Activated T-cell treated with anti-CD3 and anti-CD28 coated beads, Interleukin-2, amount 50 U/mL, for 4 hours (primary cell): ENCODE measurements around the gene GNA12. TPM values are rescaled to one million over a fixed set of nuclear protein-coding genes. Genes with fewer than 3 reads are reported as not detected.
A peak's percentile ranks its signal among the peaks of the same experiment; 100 is the strongest.

Experiments used
- ATAC-seq, 2 donors: fragments of 200-7000 bp; cut with Tn5 transposase; one replicate each; pipeline ENCODE4 v1.10.0; 2021
- DNase-seq: peaks from one replicate; pipeline ENCODE4 v3.0.0-alpha.2; 2020
- H3K27me3 Mint-ChIP-seq: one replicate; pipeline ENCODE4 v1.8.0; 2021; ENCODE audit warnings: low read depth, mixed read lengths
- H3K36me3 Mint-ChIP-seq: one replicate; pipeline ENCODE4 v1.8.0; 2022; ENCODE audit warnings: mixed read lengths; ENCODE audit not compliant: insufficient read depth
- H3K4me1 Mint-ChIP-seq: one replicate; pipeline ENCODE4 v1.8.0; 2021; ENCODE audit warnings: low read depth, mixed read lengths
- H3K4me3 Mint-ChIP-seq: one replicate; pipeline ENCODE4 v1.8.0; 2021; ENCODE audit warnings: mild to moderate bottlenecking, moderate library complexity, mixed read lengths
- H3K9me3 Mint-ChIP-seq: one replicate; pipeline ENCODE4 v1.8.0; 2021; ENCODE audit warnings: mixed read lengths
- total RNA-seq, 3 donors: library from RNA; stranded (reverse); gene quantifications; one replicate each; pipeline ENCODE4 v1.2.1, GENCODE V29; 2021

The GNA12 gene
- total RNA-seq, 3 donors from 2014 or later, result 23.7 to 25.7 (median 25.0) TPM

- peaks cover 44% of the 10 kb centered on the region for H3K4me1 Mint-ChIP-seq
- H3K4me3 Mint-ChIP-seq, result no peak overlapping the region
- ATAC-seq, result peak in 1 of 2 donors; percentile 56
- peaks cover under 1% of the 10 kb centered on the region for H3K36me3 Mint-ChIP-seq
- no peak for DNase-seq
- no peaks in the 10 kb centered on the region for H3K27me3 Mint-ChIP-seq
- H3K9me3 Mint-ChIP-seq, result no peaks in the 10 kb centered on the region
Measured at GRCh38 chr7:2821161-2821841, 22.8 kb downstream of the GNA12 start.

- H3K4me3 Mint-ChIP-seq, result no peak overlapping the region
- H3K9me3 Mint-ChIP-seq, result no peaks in the 10 kb centered on the region
- DNase-seq (no peak), ATAC-seq (no peak)
- H3K36me3 Mint-ChIP-seq, result peaks cover 2% of the 10 kb centered on the region
- peaks cover 40% of the 10 kb centered on the region for H3K4me1 Mint-ChIP-seq
- H3K27me3 Mint-ChIP-seq, result no peaks in the 10 kb centered on the region
Measured at GRCh38 chr7:2820508-2820934, 23.6 kb downstream of the GNA12 start.

- Mint-ChIP-seq H3K4me3 (no peak overlapping the region), H3K36me3 (peaks cover 3% of the 10 kb centered on the region), H3K4me1 (peaks cover 34% of the 10 kb centered on the region), H3K27me3 (no peaks in the 10 kb centered on the region), H3K9me3 (no peaks in the 10 kb centered on the region)
- no peak for DNase-seq
- ATAC-seq, result no peak
Measured at GRCh38 chr7:2819954-2820397, 24.1 kb downstream of the GNA12 start.

- DNase-seq (no peak), ATAC-seq (peak; percentile 46)
- Mint-ChIP-seq H3K36me3 (peaks cover 3% of the 10 kb centered on the region), H3K4me1 (peaks cover 29% of the 10 kb centered on the region), H3K27me3 (no peaks in the 10 kb centered on the region), H3K4me3 (no peak overlapping the region), H3K9me3 (no peaks in the 10 kb centered on the region)
Measured at GRCh38 chr7:2819161-2819953, 24.8 kb downstream of the GNA12 start.

GRCh38 chr7:2818653-2819052 is 25.5 kb downstream of the GNA12 start:
- H3K27me3 Mint-ChIP-seq, result no peaks in the 10 kb centered on the region
- peaks cover 24% of the 10 kb centered on the region for H3K4me1 Mint-ChIP-seq
- ATAC-seq (no peak), DNase-seq (no peak)
- H3K4me3 Mint-ChIP-seq, result no peak overlapping the region
- H3K9me3 Mint-ChIP-seq, result no peaks in the 10 kb centered on the region
- H3K36me3 Mint-ChIP-seq, result peaks cover 5% of the 10 kb centered on the region

GRCh38 chr7:2818121-2818520 is 26.0 kb downstream of the GNA12 start:
- H3K4me3 Mint-ChIP-seq, result no peak overlapping the region
- H3K36me3 Mint-ChIP-seq, result peaks cover 9% of the 10 kb centered on the region
- ATAC-seq (no peak), DNase-seq (no peak)
- no peaks in the 10 kb centered on the region for H3K27me3 Mint-ChIP-seq
- no peaks in the 10 kb centered on the region for H3K9me3 Mint-ChIP-seq
- H3K4me1 Mint-ChIP-seq, result peaks cover 24% of the 10 kb centered on the region

- Mint-ChIP-seq H3K4me3 (no peak overlapping the region), H3K36me3 (peaks cover 9% of the 10 kb centered on the region), H3K27me3 (no peaks in the 10 kb centered on the region), H3K4me1 (peaks cover 24% of the 10 kb centered on the region), H3K9me3 (no peaks in the 10 kb centered on the region)
- DNase-seq (no peak), ATAC-seq (no peak)
Measured at GRCh38 chr7:2817456-2817855, 26.7 kb downstream of the GNA12 start.

- ATAC-seq (no peak), DNase-seq (no peak)
- H3K36me3 Mint-ChIP-seq, result peaks cover 11% of the 10 kb centered on the region
- H3K4me1 Mint-ChIP-seq, result peaks cover 10% of the 10 kb centered on the region
- no peak overlapping the region for H3K4me3 Mint-ChIP-seq
- H3K27me3 Mint-ChIP-seq, result no peaks in the 10 kb centered on the region
- H3K9me3 Mint-ChIP-seq, result no peaks in the 10 kb centered on the region
Measured at GRCh38 chr7:2815875-2816245, 28.2 kb downstream of the GNA12 start.

GRCh38 chr7:2814946-2815874 is 28.9 kb downstream of the GNA12 start:
- Mint-ChIP-seq H3K4me1 (peaks cover 10% of the 10 kb centered on the region), H3K4me3 (no peak overlapping the region), H3K9me3 (no peaks in the 10 kb centered on the region), H3K36me3 (peaks cover 14% of the 10 kb centered on the region), H3K27me3 (no peaks in the 10 kb centered on the region)
- DNase-seq (no peak), ATAC-seq (no peak)

- H3K36me3 Mint-ChIP-seq, result peaks cover 14% of the 10 kb centered on the region
- H3K9me3 Mint-ChIP-seq, result no peaks in the 10 kb centered on the region
- DNase-seq (no peak), ATAC-seq (no peak)
- H3K27me3 Mint-ChIP-seq, result no peaks in the 10 kb centered on the region
- peaks cover 4% of the 10 kb centered on the region for H3K4me1 Mint-ChIP-seq
- H3K4me3 Mint-ChIP-seq, result no peak overlapping the region
Measured at GRCh38 chr7:2814186-2814945, 29.7 kb downstream of the GNA12 start.

- ATAC-seq (no peak), DNase-seq (no peak)
- H3K9me3 Mint-ChIP-seq, result no peaks in the 10 kb centered on the region
- no peaks in the 10 kb centered on the region for H3K27me3 Mint-ChIP-seq
- H3K36me3 Mint-ChIP-seq, result peaks cover 14% of the 10 kb centered on the region
- peaks cover 3% of the 10 kb centered on the region for H3K4me1 Mint-ChIP-seq
- H3K4me3 Mint-ChIP-seq, result no peak overlapping the region
Measured at GRCh38 chr7:2813350-2814185, 30.5 kb downstream of the GNA12 start.

GRCh38 chr7:2812831-2813230 is 31.3 kb downstream of the GNA12 start:
- H3K4me3 Mint-ChIP-seq, result no peak overlapping the region
- no peak for ATAC-seq
- H3K36me3 Mint-ChIP-seq, result peaks cover 14% of the 10 kb centered on the region
- H3K27me3 Mint-ChIP-seq, result no peaks in the 10 kb centered on the region
- peaks cover 3% of the 10 kb centered on the region for H3K4me1 Mint-ChIP-seq
- no peak for DNase-seq
- H3K9me3 Mint-ChIP-seq, result no peaks in the 10 kb centered on the region

- no peaks in the 10 kb centered on the region for H3K27me3 Mint-ChIP-seq
- peaks cover 3% of the 10 kb centered on the region for H3K4me1 Mint-ChIP-seq
Measured at GRCh38 chr7:2812114-2812487, 32.0 kb downstream of the GNA12 start.

More at GRCh38 chr7:2812114-2812487, 32.0 kb downstream of the GNA12 start:
- Mint-ChIP-seq H3K9me3 (no peaks in the 10 kb centered on the region), H3K36me3 (peaks cover 14% of the 10 kb centered on the region), H3K4me3 (no peak overlapping the region)
- DNase-seq, result no peak
- ATAC-seq, result no peak
